ENCODE measurements around the gene SLC25A28. TPM values are rescaled to one million over a fixed set of nuclear protein-coding genes. Genes with fewer than 3 reads are reported as not detected.

SLC25A28 gene
- total and polyA plus RNA-seq, 2 experiments from 2014 or later = 12.4 to 15.5 TPM

- no peak for TF ChIP-seq ZNF462 (CRISPR knock-in tag; IDR thresholded peaks at IDR 0.05)
- no peak for TF ChIP-seq EZH2 (IDR thresholded peaks at IDR 0.05; ENCODE audit: low read depth, unreplicated experiment)
- no peak for TF ChIP-seq CREB1 (CRISPR knock-in tag; IDR thresholded peaks at IDR 0.05; ENCODE audit: low read depth)
- TF ChIP-seq JUNB (IDR thresholded peaks at IDR 0.05; ENCODE audit: unreplicated experiment) = no peak
Observed at GRCh38 chr10:99605351-99605750, 14.9 kb downstream of the SLC25A28 start (continued).

GRCh38 chr10:99604862-99605261 lies 15.4 kb downstream of the SLC25A28 start:
- Mint-ChIP-seq H3K4me3 (no peak overlapping the region), H3K36me3 (ENCODE audit: low read depth) (no peaks in the 10 kb centered on the region; the same call in 1 of the 3 replicates), H3K27me3 (ENCODE audit: insufficient read depth, low read depth, poor library complexity) (peaks cover under 1% of the 10 kb centered on the region), H3K27ac (no peak overlapping the region), H3K9me3 (no peaks in the 10 kb centered on the region; the same call in 2 of the 3 replicates), H3K4me1 (peaks cover 5% of the 10 kb centered on the region)
- Histone ChIP-seq H3K79me2 (replicated peaks; ENCODE audit: insufficient read depth) (no peaks in the 10 kb centered on the region), H3K36me3 (ENCODE audit: insufficient read depth) (no peaks in the 10 kb centered on the region), H3K4me1 (ENCODE audit: insufficient read depth) (no peaks in the 10 kb centered on the region), H3K4me3 (no peak overlapping the region), H3K4me2 (no peak overlapping the region), H3F3A (replicated peaks; ENCODE audit: low read depth) (no peaks in the 10 kb centered on the region), H2AFZ (no peak overlapping the region), H3K27me3 (ENCODE audit: insufficient read depth) (no peaks in the 10 kb centered on the region), H3K9me2 (ENCODE audit: insufficient read depth) (no peaks in the 10 kb centered on the region), H3K27ac (ENCODE audit: low read depth) (no peak overlapping the region), H4K20me1 (replicated peaks; ENCODE audit: insufficient read depth) (no peaks in the 10 kb centered on the region)
- DNase-seq (ENCODE audit: low spot score) (no peak), ATAC-seq (no peak)
- no peak for TF ChIP-seq JUNB (IDR thresholded peaks at IDR 0.05; ENCODE audit: unreplicated experiment)
- TF ChIP-seq STAT1 (IDR thresholded peaks at IDR 0.05; ENCODE audit: unreplicated experiment) = no peak
- TF ChIP-seq NANOG (IDR thresholded peaks at IDR 0.05; ENCODE audit: borderline replicate concordance) = no peak
- TF ChIP-seq ZNF114 (CRISPR knock-in tag; IDR thresholded peaks at IDR 0.05) = no peak
- no peak for TF ChIP-seq ETS1 (IDR thresholded peaks at IDR 0.05)
- TF ChIP-seq CREB1 (CRISPR knock-in tag; IDR thresholded peaks at IDR 0.05; ENCODE audit: low read depth) = no peak
- TF ChIP-seq ZNF462 (CRISPR knock-in tag; IDR thresholded peaks at IDR 0.05) = no peak
- TF ChIP-seq POLR2AphosphoS5 (IDR thresholded peaks at IDR 0.05; ENCODE audit: low read depth) = no peak
